Activated T-helper 2 cell treated with anti-CD3 and anti-CD28 coated beads, Interferon-gamma antibody, Interleukin-2, Interleukin-4, amounts not matched to agents 10 μg/mL and 5 μg/mL and 100 μg/mL, durations not matched to agents 14 hours and 24 hours and 36 hours (primary cell): ENCODE data around the gene HLCS. TPM values are rescaled to one million over a fixed set of nuclear protein-coding genes. Genes with fewer than 3 reads are reported as not detected.

Experiments used
- DNase-seq: peaks from one replicate; pipeline ENCODE4 v3.0.0; 2021; ENCODE audit warnings: low spot score
- H3K27ac Mint-ChIP-seq: one replicate; pipeline ENCODE4 v1.8.0; 2021; ENCODE audit warnings: mixed read lengths
- H3K27me3 Mint-ChIP-seq: one replicate; pipeline ENCODE4 v1.8.0; 2021; ENCODE audit warnings: low read depth, mixed read lengths
- H3K36me3 Mint-ChIP-seq: one replicate; pipeline ENCODE4 v1.8.0; 2021; ENCODE audit warnings: low read depth, mixed read lengths
- H3K4me1 Mint-ChIP-seq: one replicate; pipeline ENCODE4 v1.8.0; 2021; ENCODE audit warnings: low read depth, mixed read lengths
- H3K4me3 Mint-ChIP-seq: one replicate; pipeline ENCODE4 v1.8.0; 2021; ENCODE audit warnings: low read depth, mild to moderate bottlenecking, moderate library complexity, mixed read lengths
- H3K9me3 Mint-ChIP-seq: one replicate; pipeline ENCODE4 v1.8.0; 2021; ENCODE audit warnings: mixed read lengths
- intact Hi-C: fragments of 100-400 bp; cut with micrococcal nuclease; formaldehyde crosslinking; loops from one replicate; pipeline ENCODE4 v1.15.1; 2023
- total RNA-seq: library from RNA; stranded (reverse); gene quantifications from 2 replicates; pipeline ENCODE4 v1.2.3, GENCODE V29; 2022

The HLCS gene
- total RNA-seq, 1 donor from 2014 or later: 17.2 TPM

DNA sequence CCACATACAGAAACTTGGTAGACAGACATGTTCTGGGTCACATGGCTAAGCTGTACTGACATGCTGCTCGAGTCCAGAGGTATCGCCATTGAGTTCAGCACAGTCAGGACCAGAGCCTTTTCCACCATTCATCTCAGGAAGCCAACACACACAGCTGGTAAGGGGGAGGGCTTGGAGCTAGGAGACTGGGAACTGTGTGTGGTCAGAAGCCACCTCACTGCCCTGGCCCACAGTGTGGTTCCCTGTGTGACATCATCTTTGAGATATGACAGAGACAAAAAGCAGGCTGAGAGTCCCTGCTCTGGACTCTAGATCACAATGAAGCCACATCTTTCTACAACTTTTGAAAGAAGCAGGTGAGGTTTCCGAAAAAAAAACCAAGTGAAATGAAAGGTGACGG is 160.4 kb downstream of the HLCS start:
- no peak overlapping the region for H3K27ac Mint-ChIP-seq
- no peaks in the 10 kb centered on the region for H3K9me3 Mint-ChIP-seq
- intact Hi-C loops: no loop called here
- no peak overlapping the region for H3K4me3 Mint-ChIP-seq
- H3K4me1 Mint-ChIP-seq: no peaks in the 10 kb centered on the region
- DNase-seq: no peak
- H3K27me3 Mint-ChIP-seq: no peaks in the 10 kb centered on the region
- H3K36me3 Mint-ChIP-seq: no peaks in the 10 kb centered on the region

DNA sequence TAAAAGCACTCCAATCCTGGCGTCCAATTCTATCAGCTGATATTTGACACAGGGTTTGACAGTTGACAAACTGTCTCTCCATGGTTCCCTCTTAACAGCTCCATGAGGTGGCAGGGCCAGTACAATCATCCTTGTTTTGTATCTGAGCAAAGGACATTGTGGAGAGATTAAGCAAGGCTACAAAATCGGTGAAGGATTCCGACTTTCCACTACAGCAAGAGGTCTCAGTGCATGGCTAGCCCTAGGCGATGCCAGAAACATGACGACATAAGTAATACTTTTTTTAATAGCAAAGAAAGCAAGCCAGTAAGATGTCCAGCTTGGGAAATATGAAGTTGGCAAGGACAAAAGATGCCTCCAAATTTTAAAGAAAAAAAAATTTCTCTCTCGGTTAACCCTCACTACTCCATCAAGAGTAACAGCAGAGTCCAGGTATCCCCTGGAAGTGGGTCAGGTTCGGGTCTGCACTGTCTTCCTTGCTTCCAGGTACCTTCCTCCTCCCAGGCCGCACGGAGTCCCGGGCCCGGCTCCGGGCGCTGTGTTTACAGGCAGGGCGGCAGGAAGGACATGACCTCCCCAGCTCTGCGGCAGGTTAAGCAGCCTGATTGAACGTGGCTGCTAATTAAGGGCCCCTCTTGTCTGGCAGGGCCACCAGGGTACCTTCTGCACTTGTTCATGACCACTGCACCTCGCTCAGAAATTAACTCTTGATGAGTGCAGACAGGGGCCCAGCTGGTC is 161.4 kb downstream of the HLCS start:
- no peak for DNase-seq
- H3K36me3 Mint-ChIP-seq: no peaks in the 10 kb centered on the region
- H3K9me3 Mint-ChIP-seq: no peaks in the 10 kb centered on the region
- intact Hi-C loops: no loop called here
- H3K4me3 Mint-ChIP-seq: no peak overlapping the region
- H3K4me1 Mint-ChIP-seq: no peaks in the 10 kb centered on the region
- no peak overlapping the region for H3K27ac Mint-ChIP-seq
- H3K27me3 Mint-ChIP-seq: no peaks in the 10 kb centered on the region

DNA sequence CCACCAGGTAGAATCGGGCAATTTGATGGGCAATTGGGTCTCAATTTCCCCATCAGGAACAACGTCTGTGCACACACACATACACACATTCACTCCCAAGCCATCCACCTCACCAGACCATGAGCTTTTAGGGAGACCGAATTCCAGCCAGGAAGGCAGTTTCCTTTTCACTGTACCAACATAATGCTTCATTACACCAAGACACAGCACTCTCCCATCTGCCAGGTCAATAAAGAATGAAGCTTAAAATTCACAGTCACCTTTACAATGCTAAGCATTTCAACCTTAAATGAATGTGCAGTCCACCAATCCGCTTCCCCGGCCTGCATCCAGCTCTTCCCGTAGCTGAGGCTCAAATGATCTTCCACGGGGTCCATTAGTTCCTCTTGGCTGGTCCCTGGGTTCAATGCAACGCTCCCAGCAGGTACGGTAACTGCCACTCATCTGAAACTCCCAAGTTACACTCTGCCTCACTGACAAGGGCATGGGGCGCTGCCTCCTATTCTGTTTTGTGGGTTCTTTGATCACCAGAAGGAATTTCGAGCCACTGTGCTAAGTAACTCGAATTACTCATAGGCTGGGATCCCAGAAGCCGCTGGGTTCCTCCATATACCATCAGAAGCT is 162.5 kb downstream of the HLCS start:
- Mint-ChIP-seq H3K9me3 (peaks cover 4% of the 10 kb centered on the region), H3K27me3 (no peaks in the 10 kb centered on the region), H3K4me3 (no peak overlapping the region), H3K36me3 (no peaks in the 10 kb centered on the region), H3K27ac (no peak overlapping the region), H3K4me1 (no peaks in the 10 kb centered on the region)
- no peak for DNase-seq
- intact Hi-C loops: no loop called here

DNA sequence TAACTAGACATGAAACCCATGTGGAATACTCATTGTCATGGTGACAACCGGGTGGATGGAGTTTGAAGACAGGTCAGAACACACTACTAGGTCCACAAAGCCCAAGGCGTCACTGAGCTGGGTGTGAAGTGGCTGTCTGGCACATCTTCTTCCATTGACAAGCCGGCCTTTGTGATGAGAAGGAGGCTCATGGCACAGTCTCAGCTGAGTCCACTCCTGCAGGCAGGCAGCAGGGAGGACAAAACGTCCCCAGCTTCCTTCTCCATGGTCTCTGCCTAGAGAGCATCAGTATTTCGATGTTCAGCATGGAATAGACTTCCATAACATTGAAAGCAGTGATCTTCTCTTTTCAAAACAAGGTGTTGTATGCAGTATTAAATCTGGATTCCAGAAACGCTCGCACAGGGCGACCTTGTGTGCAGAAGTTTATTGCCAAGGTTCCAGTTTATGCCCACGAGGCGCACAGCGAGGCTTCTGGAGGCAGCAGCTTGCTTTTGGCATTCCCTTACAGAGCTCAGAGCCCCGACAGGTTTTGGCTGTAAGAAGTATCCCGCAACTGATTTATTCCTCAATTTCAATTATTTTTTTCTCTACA is 163.3 kb downstream of the HLCS start:
- DNase-seq: no peak
- intact Hi-C loops: no loop called here
- Mint-ChIP-seq H3K4me1 (no peaks in the 10 kb centered on the region), H3K36me3 (no peaks in the 10 kb centered on the region), H3K9me3 (peaks cover 6% of the 10 kb centered on the region), H3K27ac (no peak overlapping the region), H3K27me3 (no peaks in the 10 kb centered on the region), H3K4me3 (no peak overlapping the region)

DNA sequence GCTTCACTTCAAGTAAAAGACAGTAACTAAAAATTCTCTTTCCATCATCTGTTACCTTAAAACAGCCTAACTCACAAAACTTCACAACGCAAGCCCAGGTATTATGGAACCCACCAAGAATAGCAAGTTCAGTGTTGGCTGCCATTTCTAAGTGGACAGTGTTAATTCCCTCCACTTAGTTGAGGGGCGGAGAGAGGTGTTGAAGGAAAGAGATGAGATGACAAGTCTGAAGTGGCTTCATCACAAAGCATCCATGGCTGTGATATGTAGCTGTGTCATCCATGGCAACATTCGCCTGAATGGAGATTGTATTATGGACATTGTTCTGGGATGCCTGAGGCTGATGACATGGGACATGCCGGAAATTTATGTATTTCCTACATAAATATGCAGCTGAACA is 165.7 kb downstream of the HLCS start:
- Mint-ChIP-seq H3K27me3 (no peaks in the 10 kb centered on the region), H3K4me3 (no peak overlapping the region), H3K27ac (no peak overlapping the region), H3K4me1 (no peaks in the 10 kb centered on the region), H3K9me3 (peaks cover 9% of the 10 kb centered on the region), H3K36me3 (no peaks in the 10 kb centered on the region)
- intact Hi-C loops: no loop called here
- DNase-seq: no peak

DNA sequence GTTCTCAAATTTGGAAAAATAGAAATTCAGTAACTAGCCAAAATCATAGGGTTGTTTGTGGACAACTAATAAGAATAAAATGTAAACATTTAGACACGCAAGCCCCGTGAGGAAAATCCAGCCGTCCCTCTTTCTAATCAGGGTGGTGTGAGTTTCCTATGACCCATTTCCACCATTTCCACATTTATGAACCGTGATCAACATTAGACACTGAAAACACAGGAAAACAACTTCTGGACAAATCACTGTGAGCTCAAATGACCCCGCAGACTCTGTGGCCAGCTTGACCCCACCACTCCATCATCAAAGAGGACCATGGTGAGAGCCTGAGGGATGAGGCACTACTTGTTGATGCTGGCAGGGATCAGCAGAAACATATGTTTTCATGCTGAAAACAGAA is 166.6 kb downstream of the HLCS start:
- H3K4me3 Mint-ChIP-seq: no peak overlapping the region
- H3K9me3 Mint-ChIP-seq: peaks cover 9% of the 10 kb centered on the region
- no peaks in the 10 kb centered on the region for H3K27me3 Mint-ChIP-seq
- H3K36me3 Mint-ChIP-seq: no peaks in the 10 kb centered on the region
- intact Hi-C loops: no loop called here
- DNase-seq: no peak
- no peak overlapping the region for H3K27ac Mint-ChIP-seq
- no peaks in the 10 kb centered on the region for H3K4me1 Mint-ChIP-seq

DNA sequence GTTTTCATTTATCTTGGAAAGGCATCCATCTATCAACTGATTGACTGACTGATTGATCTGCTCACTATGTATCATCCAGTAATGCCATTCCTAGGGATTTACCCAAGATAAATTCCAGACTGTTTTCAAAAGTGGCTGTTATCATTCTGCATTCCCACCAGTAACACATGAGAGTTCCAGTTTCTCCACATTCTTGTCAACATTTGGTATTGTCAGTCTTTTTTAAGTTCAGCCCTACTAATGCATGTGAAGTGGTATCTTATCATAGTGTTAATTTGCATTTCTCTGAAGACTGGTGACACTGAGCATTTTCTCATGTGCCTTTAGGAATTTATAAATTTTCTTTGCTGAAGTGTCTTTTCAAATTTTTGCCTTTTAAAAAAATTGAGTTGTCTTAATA is 168.0 kb downstream of the HLCS start:
- no peaks in the 10 kb centered on the region for H3K36me3 Mint-ChIP-seq
- intact Hi-C loops: no loop called here
- no peak overlapping the region for H3K4me3 Mint-ChIP-seq
- no peaks in the 10 kb centered on the region for H3K27me3 Mint-ChIP-seq
- H3K27ac Mint-ChIP-seq: no peak overlapping the region
- H3K4me1 Mint-ChIP-seq: no peaks in the 10 kb centered on the region
- no peak for DNase-seq
- peaks cover 9% of the 10 kb centered on the region for H3K9me3 Mint-ChIP-seq

DNA sequence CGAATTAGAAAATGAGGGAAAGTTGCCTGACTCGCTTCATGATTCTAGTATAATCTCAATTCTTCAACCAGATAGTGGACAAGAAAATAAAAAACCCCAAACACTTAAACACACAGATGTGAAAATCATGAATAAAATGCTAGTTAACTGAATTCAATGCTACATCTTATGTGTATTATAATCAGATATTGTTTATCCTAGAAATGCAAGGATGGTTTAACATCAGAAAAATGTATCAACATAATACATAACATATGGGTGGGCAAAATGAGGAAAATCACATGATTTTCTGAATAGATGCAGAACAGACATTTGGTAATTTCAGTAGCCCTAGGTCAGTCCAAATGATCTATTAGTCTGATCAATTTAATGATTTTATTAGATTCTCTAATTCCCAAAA is 170.4 kb downstream of the HLCS start:
- no peaks in the 10 kb centered on the region for H3K27me3 Mint-ChIP-seq
- H3K4me3 Mint-ChIP-seq: no peak overlapping the region
- H3K36me3 Mint-ChIP-seq: no peaks in the 10 kb centered on the region
- intact Hi-C loops: no loop called here
- no peak for DNase-seq
- no peaks in the 10 kb centered on the region for H3K4me1 Mint-ChIP-seq
- H3K27ac Mint-ChIP-seq: no peak overlapping the region
- H3K9me3 Mint-ChIP-seq: peaks cover 9% of the 10 kb centered on the region

DNA sequence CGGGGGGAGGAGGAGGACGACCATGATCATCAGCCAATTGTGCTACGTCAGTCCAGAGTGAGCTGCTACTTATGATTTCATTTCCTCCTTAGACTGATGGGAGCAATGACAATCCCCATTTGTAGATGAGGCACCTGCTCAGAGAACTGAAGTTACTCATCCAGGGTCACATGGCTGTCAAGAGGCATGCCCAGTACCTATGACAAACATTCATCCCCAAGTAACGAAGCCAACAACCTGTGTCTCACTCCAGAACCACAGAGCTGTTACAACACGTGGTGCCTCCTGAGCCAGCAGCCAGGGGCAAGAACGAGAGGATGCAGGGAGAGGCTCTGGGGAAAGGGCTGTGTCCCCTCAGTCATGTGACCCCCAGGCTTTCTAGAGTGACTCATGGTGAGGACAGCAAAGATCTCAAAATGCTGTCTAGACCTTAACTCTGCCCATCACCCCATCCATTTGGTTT is 173.9 kb downstream of the HLCS start:
- no peaks in the 10 kb centered on the region for H3K27me3 Mint-ChIP-seq
- no peak for DNase-seq
- intact Hi-C loops: no loop called here

DNA sequence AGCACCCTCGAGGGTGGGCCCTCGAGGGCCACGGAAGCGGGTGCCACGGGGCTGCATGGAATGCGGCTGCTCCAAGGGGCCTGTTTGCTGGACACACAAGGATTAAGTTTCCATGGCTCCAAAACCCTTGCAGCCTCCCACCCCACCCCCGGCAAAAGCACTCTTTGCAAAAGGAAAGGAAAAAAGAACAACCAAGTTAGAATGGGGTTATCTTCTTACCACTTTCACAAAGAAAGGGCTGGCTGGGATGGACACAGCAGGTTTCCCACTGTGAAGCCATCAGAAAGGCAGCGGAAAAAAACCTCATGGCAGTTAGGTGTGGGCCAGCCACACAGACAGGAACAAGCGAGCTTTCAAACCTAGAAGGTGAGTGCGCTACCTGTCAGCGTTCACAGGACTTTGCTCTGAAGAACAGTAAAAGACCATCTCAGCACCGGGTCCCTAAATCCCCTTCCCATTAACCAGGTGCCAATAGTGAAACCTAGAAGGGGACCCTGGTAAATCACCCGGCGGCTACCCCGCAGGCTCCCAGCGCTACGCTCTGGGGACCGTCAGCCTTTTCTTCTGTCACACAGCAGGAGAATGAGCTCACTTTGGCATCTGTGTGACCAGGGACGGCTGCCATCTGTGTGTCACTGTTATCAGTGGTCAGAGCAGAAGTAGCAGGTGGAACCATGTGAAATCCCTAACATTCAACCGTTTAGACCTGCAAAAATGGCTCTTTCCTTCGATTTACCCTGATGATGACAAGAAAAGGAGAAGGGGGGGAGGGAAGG is 174.6 kb downstream of the HLCS start:
- no peaks in the 10 kb centered on the region for H3K4me1 Mint-ChIP-seq
- intact Hi-C loops: no loop called here
- H3K36me3 Mint-ChIP-seq: no peaks in the 10 kb centered on the region
- DNase-seq: no peak
- peaks cover 4% of the 10 kb centered on the region for H3K9me3 Mint-ChIP-seq
- H3K27ac Mint-ChIP-seq: no peak overlapping the region
- no peak overlapping the region for H3K4me3 Mint-ChIP-seq
- H3K27me3 Mint-ChIP-seq: no peaks in the 10 kb centered on the region

More for the DNA sequence above, 173.9 kb downstream of the HLCS start:
- Mint-ChIP-seq H3K4me1 (no peaks in the 10 kb centered on the region), H3K9me3 (peaks cover 4% of the 10 kb centered on the region), H3K27ac (no peak overlapping the region), H3K4me3 (no peak overlapping the region), H3K36me3 (no peaks in the 10 kb centered on the region)

DNA sequence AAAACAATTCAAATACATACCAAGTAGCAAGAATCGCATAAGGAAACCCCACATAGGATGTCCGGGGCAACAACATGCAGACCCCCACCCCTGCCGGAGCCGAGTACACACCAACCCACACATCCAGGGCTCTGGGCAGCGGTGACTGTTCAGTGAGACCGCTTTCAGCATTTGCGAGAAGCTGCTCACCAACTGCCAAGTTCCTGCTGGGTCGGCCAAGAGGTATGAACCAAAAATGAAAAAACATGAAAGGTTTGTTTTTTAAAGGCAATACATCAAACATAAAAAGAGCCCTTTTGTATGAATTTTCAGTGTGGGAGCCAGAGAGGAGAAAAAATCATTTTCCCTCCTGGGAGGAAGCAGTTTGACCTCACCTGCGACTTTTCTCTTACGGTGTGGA is 175.3 kb downstream of the HLCS start:
- H3K36me3 Mint-ChIP-seq: no peaks in the 10 kb centered on the region
- intact Hi-C loops: no loop called here
- no peak overlapping the region for H3K4me3 Mint-ChIP-seq
- H3K27ac Mint-ChIP-seq: no peak overlapping the region
- no peaks in the 10 kb centered on the region for H3K4me1 Mint-ChIP-seq
- peaks cover 4% of the 10 kb centered on the region for H3K9me3 Mint-ChIP-seq
- H3K27me3 Mint-ChIP-seq: no peaks in the 10 kb centered on the region
- DNase-seq: no peak

DNA sequence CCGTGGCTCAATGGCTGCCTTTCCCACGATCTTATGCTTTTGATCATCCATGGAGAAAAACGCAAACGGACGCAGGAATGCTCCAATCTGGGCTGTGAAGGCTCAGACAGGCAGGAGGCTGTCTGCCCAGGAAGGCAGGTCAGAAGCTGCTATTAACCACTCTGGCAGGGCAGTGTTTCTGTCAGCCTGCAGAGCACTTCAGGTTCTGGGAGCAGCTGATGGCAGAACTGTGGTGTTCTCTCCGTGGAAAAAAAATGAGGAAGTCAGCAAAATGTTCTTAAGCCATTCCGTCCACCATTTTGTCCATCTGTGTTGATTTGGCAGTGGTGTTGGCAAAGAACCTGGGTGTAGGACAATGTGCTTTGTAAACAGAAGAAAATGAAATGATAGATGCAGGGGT is 175.9 kb downstream of the HLCS start:
- no peaks in the 10 kb centered on the region for H3K9me3 Mint-ChIP-seq
- no peaks in the 10 kb centered on the region for H3K27me3 Mint-ChIP-seq
- no peak overlapping the region for H3K27ac Mint-ChIP-seq
- intact Hi-C loops: no loop called here
- H3K4me1 Mint-ChIP-seq: no peaks in the 10 kb centered on the region
- H3K4me3 Mint-ChIP-seq: no peak overlapping the region
- no peaks in the 10 kb centered on the region for H3K36me3 Mint-ChIP-seq
- no peak for DNase-seq
